HepG2 (cell line): ENCODE data around the gene MTCL1. TPM values are rescaled to one million over a fixed set of nuclear protein-coding genes. Genes with fewer than 3 reads are reported as not detected.

Experiments used
- JUND ChIP-seq: sonication (generic); formaldehyde crosslinking; IDR thresholded peaks from 2 replicates; pipeline ENCODE4 v1.8.0; 2022; ENCODE audit warnings: mild to moderate bottlenecking, missing genetic modification reagents
- MTA1 ChIP-seq: sonication (generic); formaldehyde crosslinking; IDR thresholded peaks from 2 replicates; pipeline ENCODE4 v1.4.0; 2020; ENCODE audit warnings: missing genetic modification reagents, mild to moderate bottlenecking, borderline replicate concordance
- PHF21A ChIP-seq: sonication (generic); formaldehyde crosslinking; IDR thresholded peaks from 2 replicates; pipeline ENCODE4 v1.5.0; 2020; ENCODE audit warnings: mild to moderate bottlenecking, missing genetic modification reagents
- POLR2AphosphoS5 ChIP-seq: IDR thresholded peaks from 2 replicates; pipeline ENCODE4 v1.6.1; 2012; ENCODE audit warnings: low read depth, low read length
- SALL1 ChIP-seq: sonication (generic); formaldehyde crosslinking; IDR thresholded peaks from 2 replicates; pipeline ENCODE4 v1.8.0; 2022; ENCODE audit warnings: mild to moderate bottlenecking, missing genetic modification reagents
- SMARCC2 ChIP-seq: fragments of 450-650 bp; IDR thresholded peaks from 2 replicates; pipeline ENCODE4 v1.6.1; 2017; ENCODE audit warnings: antibody characterized with exemption, mild to moderate bottlenecking
- SNAPC2 ChIP-seq: sonication (generic); formaldehyde crosslinking; IDR thresholded peaks from 2 replicates; pipeline ENCODE4 v1.8.1; 2022; ENCODE audit warnings: mild to moderate bottlenecking, missing genetic modification reagents
- ZFP36L2 ChIP-seq: sonication (generic); formaldehyde crosslinking; IDR thresholded peaks from 2 replicates; pipeline ENCODE4 v1.4.0; 2020; ENCODE audit warnings: missing genetic modification reagents
- ZNF263 ChIP-seq: sonication (generic); formaldehyde crosslinking; IDR thresholded peaks from 2 replicates; pipeline ENCODE4 v1.4.0; 2020; ENCODE audit warnings: missing genetic modification reagents
- ZNF274 ChIP-seq: sonication (generic); formaldehyde crosslinking; IDR thresholded peaks from 2 replicates; pipeline ENCODE4 v1.5.1; 2020; ENCODE audit warnings: mild to moderate bottlenecking, missing genetic modification reagents
- ZNF292 ChIP-seq: sonication (generic); formaldehyde crosslinking; IDR thresholded peaks from 2 replicates; pipeline ENCODE4 v1.8.1; 2022; ENCODE audit warnings: mild to moderate bottlenecking, low read depth, missing genetic modification reagents, borderline replicate concordance
- ZNF326 ChIP-seq: sonication (generic); formaldehyde crosslinking; IDR thresholded peaks from 2 replicates; pipeline ENCODE4 v1.4.0; 2020; ENCODE audit warnings: missing genetic modification reagents, borderline replicate concordance
- ZNF331 ChIP-seq: sonication (generic); formaldehyde crosslinking; IDR thresholded peaks from 2 replicates; pipeline ENCODE4 v1.4.0; 2020; ENCODE audit warnings: missing genetic modification reagents
- ZNF615 ChIP-seq: sonication (generic); formaldehyde crosslinking; IDR thresholded peaks from 2 replicates; pipeline ENCODE4 v1.5.0; 2020; ENCODE audit warnings: mild to moderate bottlenecking, missing genetic modification reagents, borderline replicate concordance
- ZNF678 ChIP-seq: sonication (generic); formaldehyde crosslinking; IDR thresholded peaks from 2 replicates; pipeline ENCODE4 v1.4.0; 2020; ENCODE audit warnings: mild to moderate bottlenecking, missing genetic modification reagents
- ZNF776 ChIP-seq: sonication (generic); formaldehyde crosslinking; IDR thresholded peaks from 2 replicates; pipeline ENCODE4 v1.4.0; 2020; ENCODE audit warnings: mild to moderate bottlenecking, missing genetic modification reagents
- polyA plus RNA-seq, 8 experiments: library from polyadenylated mRNA; depleted of rRNA in 3 of 8; stranded (reverse) in 7 of 8; unstranded in 1 of 8; fragments of >200 nt; fragmentation: Illumina TruSeq in 4 of 8; extraction: Trizol in 4 of 8; gene quantifications; 2 replicates each; pipeline versions ENCODE4 v1.2.1 to v1.2.3, GENCODE V29; 2011 to 2016; ENCODE audit warnings: low read depth in 4 of 8, missing spikeins in 1 of 8, mixed read lengths in 1 of 8; ENCODE audit not compliant: insufficient read depth in 1 of 8
- total RNA-seq, 5 experiments: library from RNA; depleted of rRNA; stranded (reverse); fragments of >200 nt; fragmentation: Illumina TruSeq; extraction: Trizol; gene quantifications; 2 replicates each; pipeline ENCODE4 v1.2.3, GENCODE V29; 2016; ENCODE audit warnings: low read depth in 1 of 5
- TF ChIP-seq, protein P1 (sequence below): IDR thresholded peaks from 2 replicates; pipeline ENCODE4 v1.6.1; 2012; ENCODE audit warnings: low read length, improper control_type of control experiment
- TF ChIP-seq, protein P2 (sequence below): sonication (generic); formaldehyde crosslinking; IDR thresholded peaks from 2 replicates; pipeline ENCODE4 v1.9.0; 2022; ENCODE audit warnings: missing genetic modification reagents, mild to moderate bottlenecking, borderline replicate concordance
- TF ChIP-seq, protein P3 (sequence below): sonication (generic); formaldehyde crosslinking; IDR thresholded peaks from 2 replicates; pipeline ENCODE4 v1.5.1; 2020; ENCODE audit warnings: mild to moderate bottlenecking, moderate library complexity, missing genetic modification reagents
- TF ChIP-seq, protein P4 (sequence below): sonication (generic); IDR thresholded peaks from 2 replicates; pipeline ENCODE4 v1.6.1; 2016; ENCODE audit warnings: low read depth, borderline replicate concordance
- TF ChIP-seq, protein P5 (sequence below): sonication (generic); formaldehyde crosslinking; IDR thresholded peaks from 2 replicates; pipeline ENCODE4 v1.5.0; 2020; ENCODE audit warnings: mild to moderate bottlenecking, missing genetic modification reagents

MTCL1 gene
- total and polyA plus RNA-seq, 2 of the 13 experiments (the other 11 are each of a cell fraction or from before 2014, with no cell fraction given) = 3.1 to 3.2 TPM

DNA sequence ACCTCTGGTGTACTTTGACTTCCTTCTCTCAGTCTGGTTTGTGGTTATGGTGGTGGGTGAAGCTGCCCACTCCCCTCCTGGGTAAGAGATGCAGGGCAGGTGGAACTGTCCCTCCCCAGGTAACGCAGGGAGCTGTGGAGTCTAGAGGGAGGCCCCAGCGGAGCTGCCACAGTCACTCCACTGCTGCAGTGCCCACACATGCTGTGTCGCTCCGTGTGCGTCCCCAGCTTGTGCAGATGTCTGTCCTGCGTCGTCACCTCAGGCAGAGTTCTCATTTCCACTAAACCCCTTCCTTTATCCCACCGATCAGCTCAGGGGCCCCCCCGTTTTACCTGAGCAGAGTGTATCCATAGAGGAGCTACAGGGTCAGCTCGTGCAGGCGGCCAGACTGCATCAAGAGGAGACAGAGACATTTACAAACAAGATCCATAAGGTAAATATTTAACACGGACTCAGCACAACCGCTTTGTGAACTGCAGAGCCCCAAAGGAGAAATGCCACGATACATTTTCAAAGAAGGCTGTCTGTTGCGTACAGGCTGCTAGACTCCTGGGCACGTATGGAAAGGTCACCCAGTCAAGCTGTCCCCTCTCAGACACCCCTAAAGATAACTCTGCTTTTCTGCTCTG, 87.4 kb downstream of the MTCL1 start (continued):
- TF ChIP-seq SMARCC2 (no peak), SNAPC2 (CRISPR knock-in tag) (no peak), ZFP36L2 (CRISPR knock-in tag) (no peak), POLR2AphosphoS5 (no peak), ZNF326 (CRISPR knock-in tag) (no peak), MTA1 (CRISPR knock-in tag) (0 out of 2 replicates have a peak, but pooled peaks have one; percentile 30), ZNF776 (CRISPR knock-in tag) (no peak), ZNF292 (CRISPR knock-in tag) (peak; percentile 44), ZNF331 (CRISPR knock-in tag) (peak; percentile 37; the same call in 1 of the 2 replicates), PHF21A (CRISPR knock-in tag) (0 out of 2 replicates have a peak, but pooled peaks have one; percentile 14), ZNF274 (CRISPR knock-in tag) (no peak), SALL1 (CRISPR knock-in tag) (peak; percentile 31; the same call in 1 of the 2 replicates), ZNF263 (CRISPR knock-in tag) (no peak), JUND (no peak), ZNF678 (CRISPR knock-in tag) (no peak), ZNF615 (no peak)
- TF ChIP-seq, protein P1, sequence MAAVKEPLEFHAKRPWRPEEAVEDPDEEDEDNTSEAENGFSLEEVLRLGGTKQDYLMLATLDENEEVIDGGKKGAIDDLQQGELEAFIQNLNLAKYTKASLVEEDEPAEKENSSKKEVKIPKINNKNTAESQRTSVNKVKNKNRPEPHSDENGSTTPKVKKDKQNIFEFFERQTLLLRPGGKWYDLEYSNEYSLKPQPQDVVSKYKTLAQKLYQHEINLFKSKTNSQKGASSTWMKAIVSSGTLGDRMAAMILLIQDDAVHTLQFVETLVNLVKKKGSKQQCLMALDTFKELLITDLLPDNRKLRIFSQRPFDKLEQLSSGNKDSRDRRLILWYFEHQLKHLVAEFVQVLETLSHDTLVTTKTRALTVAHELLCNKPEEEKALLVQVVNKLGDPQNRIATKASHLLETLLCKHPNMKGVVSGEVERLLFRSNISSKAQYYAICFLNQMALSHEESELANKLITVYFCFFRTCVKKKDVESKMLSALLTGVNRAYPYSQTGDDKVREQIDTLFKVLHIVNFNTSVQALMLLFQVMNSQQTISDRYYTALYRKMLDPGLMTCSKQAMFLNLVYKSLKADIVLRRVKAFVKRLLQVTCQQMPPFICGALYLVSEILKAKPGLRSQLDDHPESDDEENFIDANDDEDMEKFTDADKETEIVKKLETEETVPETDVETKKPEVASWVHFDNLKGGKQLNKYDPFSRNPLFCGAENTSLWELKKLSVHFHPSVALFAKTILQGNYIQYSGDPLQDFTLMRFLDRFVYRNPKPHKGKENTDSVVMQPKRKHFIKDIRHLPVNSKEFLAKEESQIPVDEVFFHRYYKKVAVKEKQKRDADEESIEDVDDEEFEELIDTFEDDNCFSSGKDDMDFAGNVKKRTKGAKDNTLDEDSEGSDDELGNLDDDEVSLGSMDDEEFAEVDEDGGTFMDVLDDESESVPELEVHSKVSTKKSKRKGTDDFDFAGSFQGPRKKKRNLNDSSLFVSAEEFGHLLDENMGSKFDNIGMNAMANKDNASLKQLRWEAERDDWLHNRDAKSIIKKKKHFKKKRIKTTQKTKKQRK = no peak
- TF ChIP-seq, protein P2, sequence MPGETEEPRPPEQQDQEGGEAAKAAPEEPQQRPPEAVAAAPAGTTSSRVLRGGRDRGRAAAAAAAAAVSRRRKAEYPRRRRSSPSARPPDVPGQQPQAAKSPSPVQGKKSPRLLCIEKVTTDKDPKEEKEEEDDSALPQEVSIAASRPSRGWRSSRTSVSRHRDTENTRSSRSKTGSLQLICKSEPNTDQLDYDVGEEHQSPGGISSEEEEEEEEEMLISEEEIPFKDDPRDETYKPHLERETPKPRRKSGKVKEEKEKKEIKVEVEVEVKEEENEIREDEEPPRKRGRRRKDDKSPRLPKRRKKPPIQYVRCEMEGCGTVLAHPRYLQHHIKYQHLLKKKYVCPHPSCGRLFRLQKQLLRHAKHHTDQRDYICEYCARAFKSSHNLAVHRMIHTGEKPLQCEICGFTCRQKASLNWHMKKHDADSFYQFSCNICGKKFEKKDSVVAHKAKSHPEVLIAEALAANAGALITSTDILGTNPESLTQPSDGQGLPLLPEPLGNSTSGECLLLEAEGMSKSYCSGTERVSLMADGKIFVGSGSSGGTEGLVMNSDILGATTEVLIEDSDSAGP (CRISPR knock-in tag) = 0 out of 2 replicates have a peak, but pooled peaks have one; percentile 40
- TF ChIP-seq, protein P3, sequence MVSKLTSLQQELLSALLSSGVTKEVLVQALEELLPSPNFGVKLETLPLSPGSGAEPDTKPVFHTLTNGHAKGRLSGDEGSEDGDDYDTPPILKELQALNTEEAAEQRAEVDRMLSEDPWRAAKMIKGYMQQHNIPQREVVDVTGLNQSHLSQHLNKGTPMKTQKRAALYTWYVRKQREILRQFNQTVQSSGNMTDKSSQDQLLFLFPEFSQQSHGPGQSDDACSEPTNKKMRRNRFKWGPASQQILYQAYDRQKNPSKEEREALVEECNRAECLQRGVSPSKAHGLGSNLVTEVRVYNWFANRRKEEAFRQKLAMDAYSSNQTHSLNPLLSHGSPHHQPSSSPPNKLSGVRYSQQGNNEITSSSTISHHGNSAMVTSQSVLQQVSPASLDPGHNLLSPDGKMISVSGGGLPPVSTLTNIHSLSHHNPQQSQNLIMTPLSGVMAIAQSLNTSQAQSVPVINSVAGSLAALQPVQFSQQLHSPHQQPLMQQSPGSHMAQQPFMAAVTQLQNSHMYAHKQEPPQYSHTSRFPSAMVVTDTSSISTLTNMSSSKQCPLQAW (CRISPR knock-in tag) = no peak
- TF ChIP-seq, protein P4, sequence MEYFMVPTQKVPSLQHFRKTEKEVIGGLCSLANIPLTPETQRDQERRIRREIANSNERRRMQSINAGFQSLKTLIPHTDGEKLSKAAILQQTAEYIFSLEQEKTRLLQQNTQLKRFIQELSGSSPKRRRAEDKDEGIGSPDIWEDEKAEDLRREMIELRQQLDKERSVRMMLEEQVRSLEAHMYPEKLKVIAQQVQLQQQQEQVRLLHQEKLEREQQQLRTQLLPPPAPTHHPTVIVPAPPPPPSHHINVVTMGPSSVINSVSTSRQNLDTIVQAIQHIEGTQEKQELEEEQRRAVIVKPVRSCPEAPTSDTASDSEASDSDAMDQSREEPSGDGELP = no peak
- TF ChIP-seq, protein P5, sequence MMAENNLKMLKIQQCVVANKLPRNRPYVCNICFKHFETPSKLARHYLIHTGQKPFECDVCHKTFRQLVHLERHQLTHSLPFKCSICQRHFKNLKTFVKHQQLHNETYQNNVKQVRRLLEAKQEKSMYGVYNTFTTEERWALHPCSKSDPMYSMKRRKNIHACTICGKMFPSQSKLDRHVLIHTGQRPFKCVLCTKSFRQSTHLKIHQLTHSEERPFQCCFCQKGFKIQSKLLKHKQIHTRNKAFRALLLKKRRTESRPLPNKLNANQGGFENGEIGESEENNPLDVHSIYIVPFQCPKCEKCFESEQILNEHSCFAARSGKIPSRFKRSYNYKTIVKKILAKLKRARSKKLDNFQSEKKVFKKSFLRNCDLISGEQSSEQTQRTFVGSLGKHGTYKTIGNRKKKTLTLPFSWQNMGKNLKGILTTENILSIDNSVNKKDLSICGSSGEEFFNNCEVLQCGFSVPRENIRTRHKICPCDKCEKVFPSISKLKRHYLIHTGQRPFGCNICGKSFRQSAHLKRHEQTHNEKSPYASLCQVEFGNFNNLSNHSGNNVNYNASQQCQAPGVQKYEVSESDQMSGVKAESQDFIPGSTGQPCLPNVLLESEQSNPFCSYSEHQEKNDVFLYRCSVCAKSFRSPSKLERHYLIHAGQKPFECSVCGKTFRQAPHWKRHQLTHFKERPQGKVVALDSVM = no peak
